ENCODE measurements around the gene YBX2. TPM values are rescaled to one million over a fixed set of nuclear protein-coding genes. Genes with fewer than 3 reads are reported as not detected.
A peak's percentile ranks its signal among the peaks of the same experiment; 100 is the strongest.

YBX2 gene
- total RNA-seq, 1 experiment from 2014 or later = 0.65 TPM

DNA sequence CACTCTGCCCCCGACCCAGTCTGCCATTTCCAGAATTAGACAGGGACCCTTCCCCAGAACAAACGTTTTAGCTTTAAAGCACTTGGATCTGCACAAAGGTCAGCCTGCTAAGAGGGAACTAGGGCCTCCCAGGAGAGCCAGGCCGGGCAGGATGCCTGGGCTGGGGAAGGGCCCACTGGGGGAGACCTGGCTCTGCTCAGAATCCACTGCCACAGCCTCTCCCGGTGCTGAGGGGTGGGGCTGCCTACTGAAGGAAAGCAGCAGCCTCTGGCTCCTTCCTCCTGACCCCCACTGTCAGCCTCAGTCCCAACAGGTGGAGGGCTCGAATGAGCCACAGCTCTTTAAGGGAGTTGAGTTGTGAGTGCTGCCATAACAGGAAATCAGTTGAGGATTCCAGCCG, 1.7 kb downstream of the YBX2 start:
- no peaks in the 10 kb centered on the region for H3K9me2 ChIP-seq (ENCODE audit: insufficient read depth)
- BruUV-seq (replicated peaks) = no TSS peak
- ChIA-PET CTCF (no interaction called here), POLR2A (ENCODE audit: unreplicated experiment) (no interaction called here)
- peak overlapping the region; percentile 22; the same call in 1 of the 2 replicates for H3K27ac ChIP-seq
- H2AFZ ChIP-seq = no peak overlapping the region
- H3K27me3 ChIP-seq (ENCODE audit: insufficient read depth, low read depth) = peaks cover 10% of the 10 kb centered on the region; the same call in 1 of the 2 replicates
- no peaks in the 10 kb centered on the region for H3K9me3 ChIP-seq (ENCODE audit: insufficient read depth, low read depth)
- no peaks in the 10 kb centered on the region for H3K79me2 ChIP-seq (ENCODE audit: low read depth)
- H4K20me1 ChIP-seq (ENCODE audit: insufficient read depth) = no peaks in the 10 kb centered on the region
- intact Hi-C loops (cut with micrococcal nuclease; ENCODE audit: unreplicated experiment) = no loop called here
- peaks cover 32% of the 10 kb centered on the region; the same call in 1 of the 2 replicates for H3F3A ChIP-seq (ENCODE audit: insufficient read depth, low read depth)
- H3K4me1 ChIP-seq (replicated peaks; ENCODE audit: insufficient read depth) = peaks cover 25% of the 10 kb centered on the region
- no peaks in the 10 kb centered on the region for H3K36me3 ChIP-seq (ENCODE audit: low read depth)
- H3K4me3 ChIP-seq = no peak overlapping the region
- TF ChIP-seq EZH2 (IDR thresholded peaks at IDR 0.05; ENCODE audit: low read depth) = no peak
- TF ChIP-seq, protein P1, sequence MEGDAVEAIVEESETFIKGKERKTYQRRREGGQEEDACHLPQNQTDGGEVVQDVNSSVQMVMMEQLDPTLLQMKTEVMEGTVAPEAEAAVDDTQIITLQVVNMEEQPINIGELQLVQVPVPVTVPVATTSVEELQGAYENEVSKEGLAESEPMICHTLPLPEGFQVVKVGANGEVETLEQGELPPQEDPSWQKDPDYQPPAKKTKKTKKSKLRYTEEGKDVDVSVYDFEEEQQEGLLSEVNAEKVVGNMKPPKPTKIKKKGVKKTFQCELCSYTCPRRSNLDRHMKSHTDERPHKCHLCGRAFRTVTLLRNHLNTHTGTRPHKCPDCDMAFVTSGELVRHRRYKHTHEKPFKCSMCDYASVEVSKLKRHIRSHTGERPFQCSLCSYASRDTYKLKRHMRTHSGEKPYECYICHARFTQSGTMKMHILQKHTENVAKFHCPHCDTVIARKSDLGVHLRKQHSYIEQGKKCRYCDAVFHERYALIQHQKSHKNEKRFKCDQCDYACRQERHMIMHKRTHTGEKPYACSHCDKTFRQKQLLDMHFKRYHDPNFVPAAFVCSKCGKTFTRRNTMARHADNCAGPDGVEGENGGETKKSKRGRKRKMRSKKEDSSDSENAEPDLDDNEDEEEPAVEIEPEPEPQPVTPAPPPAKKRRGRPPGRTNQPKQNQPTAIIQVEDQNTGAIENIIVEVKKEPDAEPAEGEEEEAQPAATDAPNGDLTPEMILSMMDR (conservative IDR thresholded peaks at IDR 0.05) = no peak
- H3K4me2 ChIP-seq = peak overlapping the region; percentile 49
- DNase-seq = no peak

DNA sequence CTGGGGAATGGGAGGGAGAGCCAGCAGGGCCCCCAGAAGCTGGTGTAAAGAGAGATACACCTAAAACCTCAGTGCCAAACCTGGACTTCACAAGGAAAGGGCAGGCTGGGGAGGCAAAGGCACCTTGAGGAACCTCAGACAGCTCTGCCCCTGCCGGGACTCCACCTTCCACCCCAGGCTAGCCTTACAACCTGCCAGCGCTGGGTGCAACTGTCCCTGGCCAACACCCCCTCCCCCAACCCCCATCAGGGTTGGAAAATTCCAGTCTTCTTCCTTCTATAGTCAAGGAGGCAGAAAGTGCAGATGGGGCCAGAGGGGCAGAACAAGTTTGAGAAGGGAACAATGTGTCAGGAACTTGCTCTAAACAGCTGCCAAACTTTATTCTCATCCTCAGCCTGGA, 2.2 kb downstream of the YBX2 start:
- CTCF ChIA-PET = interaction anchor here (0.5 kb wide), 1 partner anchor 21 kb away, joined by 3 read pairs; no protein-coding TSS in a partner anchor
- Histone ChIP-seq H3K4me1 (replicated peaks; ENCODE audit: insufficient read depth) (peaks cover 25% of the 10 kb centered on the region), H3K9me2 (ENCODE audit: insufficient read depth) (no peaks in the 10 kb centered on the region), H2AFZ (no peak overlapping the region), H3K4me3 (no peak overlapping the region), H4K20me1 (ENCODE audit: insufficient read depth) (no peaks in the 10 kb centered on the region), H3F3A (ENCODE audit: insufficient read depth, low read depth) (peaks cover 32% of the 10 kb centered on the region; the same call in 1 of the 2 replicates), H3K27ac (no peak overlapping the region), H3K27me3 (ENCODE audit: insufficient read depth, low read depth) (peaks cover 10% of the 10 kb centered on the region; the same call in 1 of the 2 replicates), H3K36me3 (ENCODE audit: low read depth) (no peaks in the 10 kb centered on the region), H3K4me2 (peak overlapping the region; percentile 49; the same call in 1 of the 2 replicates), H3K9me3 (ENCODE audit: insufficient read depth, low read depth) (no peaks in the 10 kb centered on the region), H3K79me2 (ENCODE audit: low read depth) (no peaks in the 10 kb centered on the region)
- no peak for TF ChIP-seq EZH2 (IDR thresholded peaks at IDR 0.05; ENCODE audit: low read depth)
- TF ChIP-seq, protein P1 (conservative IDR thresholded peaks at IDR 0.05) = no peak
- POLR2A ChIA-PET (ENCODE audit: unreplicated experiment) = no interaction called here
- intact Hi-C loops (cut with micrococcal nuclease; ENCODE audit: unreplicated experiment) = no loop called here
- no TSS peak for BruUV-seq (replicated peaks)
- DNase-seq = no peak

DNA sequence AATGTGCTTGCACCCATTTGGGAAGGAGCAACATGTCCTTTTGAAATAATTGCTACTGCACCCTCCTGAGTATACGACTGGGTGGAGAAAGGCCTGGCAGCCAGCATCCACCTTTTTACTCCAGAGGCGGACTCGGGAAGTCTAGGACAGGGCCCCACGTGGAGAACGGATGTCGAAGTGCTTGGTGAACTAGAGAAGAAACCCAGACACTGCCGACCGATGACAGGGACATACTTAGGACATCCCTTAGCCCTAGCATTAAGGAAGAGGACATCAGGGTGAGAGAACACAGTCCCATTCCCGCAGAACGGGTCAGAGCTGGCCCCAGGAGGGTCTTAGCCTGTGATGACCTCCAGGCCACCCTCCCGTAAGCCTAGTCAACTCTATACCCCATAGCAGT, 3.8 kb downstream of the YBX2 start:
- Histone ChIP-seq H3K36me3 (ENCODE audit: low read depth) (no peaks in the 10 kb centered on the region), H2AFZ (no peak overlapping the region), H3K27ac (no peak overlapping the region), H3K27me3 (ENCODE audit: insufficient read depth, low read depth) (peaks cover 10% of the 10 kb centered on the region; the same call in 1 of the 2 replicates), H3F3A (ENCODE audit: insufficient read depth, low read depth) (peaks cover 21% of the 10 kb centered on the region; the same call in 1 of the 2 replicates), H3K4me2 (no peak overlapping the region), H3K4me1 (replicated peaks; ENCODE audit: insufficient read depth) (peaks cover 21% of the 10 kb centered on the region), H3K79me2 (ENCODE audit: low read depth) (no peaks in the 10 kb centered on the region), H3K4me3 (no peak overlapping the region), H4K20me1 (ENCODE audit: insufficient read depth) (no peaks in the 10 kb centered on the region), H3K9me2 (ENCODE audit: insufficient read depth) (no peaks in the 10 kb centered on the region), H3K9me3 (ENCODE audit: insufficient read depth, low read depth) (no peaks in the 10 kb centered on the region)
- intact Hi-C loops (cut with micrococcal nuclease; ENCODE audit: unreplicated experiment) = no loop called here
- TF ChIP-seq, protein P1 (conservative IDR thresholded peaks at IDR 0.05) = no peak
- TF ChIP-seq EZH2 (IDR thresholded peaks at IDR 0.05; ENCODE audit: low read depth) = no peak
- CTCF ChIA-PET = no interaction called here
- BruUV-seq (replicated peaks) = no TSS peak
- POLR2A ChIA-PET (ENCODE audit: unreplicated experiment) = no interaction called here
- DNase-seq = no peak

Measured in PC-9 (cell line).